ENCODE measurements around the gene HCRT.
"Not testable (repeated sequence)": the region's sequence is repeated elsewhere in the genome, so short reads cannot be mapped to it uniquely, and the experiment has no call there.

The HCRT gene

GRCh38 chr17:42159796-42160530, 25.3 kb downstream of the HCRT start:
- no peaks in the 10 kb centered on the region for H3K36me3 ChIP-seq (ENCODE audit: control insufficient read depth, insufficient read depth, low read length)
- no peaks in the 10 kb centered on the region for H3K4me1 ChIP-seq (ENCODE audit: control insufficient read depth, insufficient read depth, low read length, poor library complexity, severe bottlenecking)
- WGBS, 2 experiments (ENCODE audit: insufficient coverage in 2 of 2), result 96 to 97% methylated on average over 10 to 13 of the region's 14 CpGs
- H3K4me3 ChIP-seq (ENCODE audit: extremely low read depth, insufficient read depth, low read length, poor library complexity, severe bottlenecking), result no peak overlapping the region
- no peaks in the 10 kb centered on the region for H3K9me3 ChIP-seq (ENCODE audit: control insufficient read depth, low read length)
- H3K27ac ChIP-seq (ENCODE audit: low read depth, low read length, severe bottlenecking), result no peak overlapping the region

GRCh38 chr17:42155614-42156045, 29.6 kb downstream of the HCRT start:
- WGBS, 2 experiments (ENCODE audit: insufficient coverage in 2 of 2), result 17 to 32% methylated on average over 14 to 16 of the region's 17 CpGs
- H3K36me3 ChIP-seq (ENCODE audit: control insufficient read depth, insufficient read depth, low read length), result peaks cover 18% of the 10 kb centered on the region
- H3K4me3 ChIP-seq (ENCODE audit: extremely low read depth, insufficient read depth, low read length, poor library complexity, severe bottlenecking), result peak overlapping the region; percentile 100
- H3K27ac ChIP-seq (ENCODE audit: low read depth, low read length, severe bottlenecking), result peak overlapping the region; percentile 36
- H3K4me1 ChIP-seq (ENCODE audit: control insufficient read depth, insufficient read depth, low read length, poor library complexity, severe bottlenecking), result peaks cover 7% of the 10 kb centered on the region
- no peaks in the 10 kb centered on the region for H3K9me3 ChIP-seq (ENCODE audit: control insufficient read depth, low read length)

GRCh38 chr17:42153919-42154742, 31.1 kb downstream of the HCRT start:
- Histone ChIP-seq H3K4me1 (ENCODE audit: control insufficient read depth, insufficient read depth, low read length, poor library complexity, severe bottlenecking) (peaks cover 7% of the 10 kb centered on the region), H3K4me3 (ENCODE audit: extremely low read depth, insufficient read depth, low read length, poor library complexity, severe bottlenecking) (peak overlapping the region; percentile 100), H3K9me3 (ENCODE audit: control insufficient read depth, low read length) (no peaks in the 10 kb centered on the region), H3K27ac (ENCODE audit: low read depth, low read length, severe bottlenecking) (peak overlapping the region; percentile 74), H3K36me3 (ENCODE audit: control insufficient read depth, insufficient read depth, low read length) (peaks cover 31% of the 10 kb centered on the region)
- WGBS, 2 experiments (ENCODE audit: insufficient coverage in 2 of 2), result 8 to 10% methylated on average over 2 to 8 of the region's 15 CpGs

GRCh38 chr17:42146911-42147607, 38.2 kb downstream of the HCRT start:
- 93 to 95% methylated on average over 6 to 13 of the region's 13 CpGs for WGBS, 2 experiments (ENCODE audit: insufficient coverage in 2 of 2)
- Histone ChIP-seq H3K4me3 (ENCODE audit: extremely low read depth, insufficient read depth, low read length, poor library complexity, severe bottlenecking) (no peak overlapping the region), H3K36me3 (ENCODE audit: control insufficient read depth, insufficient read depth, low read length) (peaks cover 74% of the 10 kb centered on the region), H3K4me1 (ENCODE audit: control insufficient read depth, insufficient read depth, low read length, poor library complexity, severe bottlenecking) (peaks cover 11% of the 10 kb centered on the region), H3K9me3 (ENCODE audit: control insufficient read depth, low read length) (no peaks in the 10 kb centered on the region), H3K27ac (ENCODE audit: low read depth, low read length, severe bottlenecking) (no peak overlapping the region)

GRCh38 chr17:42143138-42143537, 42.1 kb downstream of the HCRT start:
- peaks cover 63% of the 10 kb centered on the region for H3K36me3 ChIP-seq (ENCODE audit: control insufficient read depth, insufficient read depth, low read length)
- H3K4me1 ChIP-seq (ENCODE audit: control insufficient read depth, insufficient read depth, low read length, poor library complexity, severe bottlenecking), result peaks cover 12% of the 10 kb centered on the region
- not testable (repeated sequence) for H3K4me3 ChIP-seq (ENCODE audit: extremely low read depth, insufficient read depth, low read length, poor library complexity, severe bottlenecking); H3K9me3 ChIP-seq (ENCODE audit: control insufficient read depth, low read length); H3K27ac ChIP-seq (ENCODE audit: low read depth, low read length, severe bottlenecking)
- 95 to 96% methylated on average over 4 of the region's 4 CpGs for WGBS, 2 experiments (ENCODE audit: insufficient coverage in 2 of 2)

- peak overlapping the region; percentile 26 for H3K27ac ChIP-seq (ENCODE audit: low read depth, low read length, severe bottlenecking)
- H3K4me3 ChIP-seq (ENCODE audit: extremely low read depth, insufficient read depth, low read length, poor library complexity, severe bottlenecking), result no peak overlapping the region
- peaks cover 66% of the 10 kb centered on the region for H3K36me3 ChIP-seq (ENCODE audit: control insufficient read depth, insufficient read depth, low read length)
- 81 to 99% methylated on average over 7 of the region's 7 CpGs for WGBS, 2 experiments (ENCODE audit: insufficient coverage in 2 of 2)
- H3K4me1 ChIP-seq (ENCODE audit: control insufficient read depth, insufficient read depth, low read length, poor library complexity, severe bottlenecking), result peaks cover 12% of the 10 kb centered on the region
- no peaks in the 10 kb centered on the region for H3K9me3 ChIP-seq (ENCODE audit: control insufficient read depth, low read length)
These were observed 42.8 kb downstream of the HCRT start for GRCh38 chr17:42142371-42142896.

GRCh38 chr17:42141382-42141781, 43.9 kb downstream of the HCRT start:
- Histone ChIP-seq H3K27ac (ENCODE audit: low read depth, low read length, severe bottlenecking) (no peak overlapping the region), H3K36me3 (ENCODE audit: control insufficient read depth, insufficient read depth, low read length) (peaks cover 67% of the 10 kb centered on the region), H3K9me3 (ENCODE audit: control insufficient read depth, low read length) (no peaks in the 10 kb centered on the region), H3K4me1 (ENCODE audit: control insufficient read depth, insufficient read depth, low read length, poor library complexity, severe bottlenecking) (peaks cover 12% of the 10 kb centered on the region), H3K4me3 (ENCODE audit: extremely low read depth, insufficient read depth, low read length, poor library complexity, severe bottlenecking) (no peak overlapping the region)
- 97 to 99% methylated on average over 6 to 8 of the region's 8 CpGs for WGBS, 2 experiments (ENCODE audit: insufficient coverage in 2 of 2)

GRCh38 chr17:42140690-42141089, 44.6 kb downstream of the HCRT start:
- H3K27ac ChIP-seq (ENCODE audit: low read depth, low read length, severe bottlenecking); H3K4me3 ChIP-seq (ENCODE audit: extremely low read depth, insufficient read depth, low read length, poor library complexity, severe bottlenecking); H3K9me3 ChIP-seq (ENCODE audit: control insufficient read depth, low read length): not testable (repeated sequence)
- peaks cover 67% of the 10 kb centered on the region for H3K36me3 ChIP-seq (ENCODE audit: control insufficient read depth, insufficient read depth, low read length)
- WGBS, 2 experiments (ENCODE audit: insufficient coverage in 2 of 2), result 87 to 93% methylated on average over 2 to 6 of the region's 7 CpGs
- peaks cover 19% of the 10 kb centered on the region for H3K4me1 ChIP-seq (ENCODE audit: control insufficient read depth, insufficient read depth, low read length, poor library complexity, severe bottlenecking)

- H3K4me1 ChIP-seq (ENCODE audit: control insufficient read depth, insufficient read depth, low read length, poor library complexity, severe bottlenecking), result peaks cover 27% of the 10 kb centered on the region
- H3K4me3 ChIP-seq (ENCODE audit: extremely low read depth, insufficient read depth, low read length, poor library complexity, severe bottlenecking), result no peak overlapping the region
- peaks cover 70% of the 10 kb centered on the region for H3K36me3 ChIP-seq (ENCODE audit: control insufficient read depth, insufficient read depth, low read length)
- WGBS, 2 experiments (ENCODE audit: insufficient coverage in 2 of 2), result 91 to 96% methylated on average over 7 of the region's 7 CpGs
- H3K27ac ChIP-seq (ENCODE audit: low read depth, low read length, severe bottlenecking), result no peak overlapping the region
- no peaks in the 10 kb centered on the region for H3K9me3 ChIP-seq (ENCODE audit: control insufficient read depth, low read length)
These were observed 46.3 kb downstream of the HCRT start for GRCh38 chr17:42138749-42139492.

- H3K4me1 ChIP-seq (ENCODE audit: control insufficient read depth, insufficient read depth, low read length, poor library complexity, severe bottlenecking), result peaks cover 28% of the 10 kb centered on the region
- H3K4me3 ChIP-seq (ENCODE audit: extremely low read depth, insufficient read depth, low read length, poor library complexity, severe bottlenecking), result no peak overlapping the region
- no peaks in the 10 kb centered on the region for H3K9me3 ChIP-seq (ENCODE audit: control insufficient read depth, low read length)
- H3K36me3 ChIP-seq (ENCODE audit: control insufficient read depth, insufficient read depth, low read length), result peaks cover 58% of the 10 kb centered on the region
- no peak overlapping the region for H3K27ac ChIP-seq (ENCODE audit: low read depth, low read length, severe bottlenecking)
- WGBS, 2 experiments (ENCODE audit: insufficient coverage in 2 of 2), result 95 to 97% methylated on average over 2 of the region's 3 CpGs
These were observed 48.6 kb downstream of the HCRT start for GRCh38 chr17:42136654-42137051.
